Liver (tissue), 9 donors: Measurements from ENCODE around the gene NKX1-2. TPM values are rescaled to one million over a fixed set of nuclear protein-coding genes. Genes with fewer than 3 reads are reported as not detected.

Experiments
- DNase-seq: peaks from one replicate; pipeline ENCODE4 v3.0.0-alpha.2; 2017; ENCODE audit warnings: low spot score
- H3K27ac ChIP-seq, 2 donors: one replicate each; pipeline ENCODE4 v1.7.0; 2013; ENCODE audit warnings: inconsistent platforms in 2 of 2, low read length in 2 of 2, control low read depth in 1 of 2, low read depth in 1 of 2, mild to moderate bottlenecking in 1 of 2
- H3K27me3 ChIP-seq, 4 donors: one replicate each; pipeline versions ENCODE4 v1.6.1 to v1.7.0; 2013; ENCODE audit warnings: low read length in 3 of 4, inconsistent platforms in 1 of 4, mild to moderate bottlenecking in 1 of 4, moderate library complexity in 1 of 4; ENCODE audit not compliant: control insufficient read depth in 4 of 4, insufficient read depth in 4 of 4
- H3K36me3 ChIP-seq, 4 donors: one replicate each; pipeline versions ENCODE4 v1.6.1 to v1.7.0; 2013; ENCODE audit warnings: low read length in 3 of 4, mild to moderate bottlenecking in 3 of 4, low read depth in 1 of 4, moderate library complexity in 1 of 4; ENCODE audit not compliant: control insufficient read depth in 4 of 4, insufficient read depth in 3 of 4
- H3K4me1 ChIP-seq, 4 donors: one replicate each; pipeline versions ENCODE4 v1.6.1 to v1.7.0; 2013; ENCODE audit warnings: low read length in 3 of 4, mild to moderate bottlenecking in 3 of 4, moderate library complexity in 1 of 4; ENCODE audit not compliant: control insufficient read depth in 4 of 4, insufficient read depth in 4 of 4
- H3K4me3 ChIP-seq, 3 donors: one replicate each; pipeline versions ENCODE4 v1.6.1 to v1.7.0; 2013; ENCODE audit warnings: low read length in 3 of 3, control low read depth in 1 of 3, low read depth in 1 of 3, mild to moderate bottlenecking in 1 of 3
- H3K9ac ChIP-seq, 2 donors: one replicate each; pipeline ENCODE4 v1.7.0; 2013; ENCODE audit warnings: low read length in 2 of 2, mild to moderate bottlenecking in 2 of 2, moderate library complexity in 2 of 2, control low read depth in 1 of 2, low read depth in 1 of 2
- H3K9me3 ChIP-seq, 4 donors: one replicate each; pipeline versions ENCODE4 v1.6.1 to v1.7.0; 2013; ENCODE audit warnings: low read length in 3 of 4; ENCODE audit not compliant: control insufficient read depth in 4 of 4
- EGR1 ChIP-seq, 2 donors: IDR thresholded peaks; 2 replicates each; pipeline ENCODE4 v1.6.1; 2016 to 2018; ENCODE audit warnings: antibody characterized with exemption in 2 of 2, low read depth in 2 of 2
- FOXA1 ChIP-seq: IDR thresholded peaks from 2 replicates; pipeline ENCODE4 v1.6.1; 2016; ENCODE audit warnings: antibody characterized with exemption
- FOXA2 ChIP-seq: IDR thresholded peaks from 2 replicates; pipeline ENCODE4 v1.6.1; 2016; ENCODE audit warnings: antibody characterized with exemption
- GABPA ChIP-seq, 2 donors: IDR thresholded peaks in 1 of 2; conservative IDR thresholded peaks in 1 of 2; 2 replicates each; pipeline ENCODE4 v1.6.1; 2016; ENCODE audit warnings: antibody characterized with exemption in 2 of 2, mild to moderate bottlenecking in 1 of 2, moderate library complexity in 1 of 2
- HNF4A ChIP-seq, 2 donors: conservative IDR thresholded peaks; 2 replicates each; pipeline ENCODE4 v1.6.1; 2016; ENCODE audit warnings: antibody characterized with exemption in 2 of 2, mild to moderate bottlenecking in 2 of 2
- HNF4G ChIP-seq: IDR thresholded peaks from 2 replicates; pipeline ENCODE4 v1.6.1; 2016; ENCODE audit warnings: antibody characterized with exemption
- JUND ChIP-seq, 2 donors: IDR thresholded peaks; 2 replicates each; pipeline ENCODE4 v1.6.1; 2016; ENCODE audit warnings: antibody characterized with exemption in 2 of 2
- NR2F2 ChIP-seq: IDR thresholded peaks from 2 replicates; pipeline ENCODE4 v1.6.1; 2016; ENCODE audit warnings: antibody characterized with exemption
- RAD21 ChIP-seq, 2 donors: IDR thresholded peaks; 2 replicates each; pipeline ENCODE4 v1.6.1; 2016; ENCODE audit warnings: antibody characterized with exemption in 2 of 2, mild to moderate bottlenecking in 2 of 2
- REST ChIP-seq: IDR thresholded peaks from 2 replicates; pipeline ENCODE4 v1.6.1; 2016; ENCODE audit warnings: antibody characterized with exemption, mild to moderate bottlenecking
- RXRA ChIP-seq, 2 donors: IDR thresholded peaks; 2 replicates each; pipeline ENCODE4 v1.6.1; 2017 to 2018; ENCODE audit warnings: antibody characterized with exemption in 2 of 2, mild to moderate bottlenecking in 1 of 2
- SP1 ChIP-seq: IDR thresholded peaks from 2 replicates; pipeline ENCODE4 v1.6.1; 2018; ENCODE audit warnings: antibody characterized with exemption, mild to moderate bottlenecking
- TAF1 ChIP-seq: conservative IDR thresholded peaks from 2 replicates; pipeline ENCODE4 v1.6.1; 2016; ENCODE audit warnings: antibody characterized with exemption, mild to moderate bottlenecking
- YY1 ChIP-seq: IDR thresholded peaks from 2 replicates; pipeline ENCODE4 v1.6.1; 2016; ENCODE audit warnings: antibody characterized with exemption, mild to moderate bottlenecking
- WGBS: extraction: QIAGEN DNeasy Blood & Tissue Kit; methylation state at CpG from one replicate; pipeline ENCODE4 v1.1.7; 2013; 5-methylcytosine and 5-hydroxymethylcytosine counted together
- polyA plus RNA-seq, 2 donors: library from polyadenylated mRNA; stranded (reverse) in 1 of 2; unstranded in 1 of 2; fragments of 200-250 nt in 1 of 2; fragments of >200 nt in 1 of 2; fragmentation: Nextera tagmentation in 1 of 2; extraction: Ambion mirVana in 1 of 2; gene quantifications; one replicate each; pipeline versions ENCODE4 v1.2.1 to v1.2.3, GENCODE V29; 2013 to 2015
- total RNA-seq, 2 donors: library from RNA; depleted of rRNA; stranded (reverse); fragments of >200 nt; gene quantifications; one replicate each; pipeline ENCODE4 v1.2.3, GENCODE V29; 2014
- TF ChIP-seq, protein P1 (sequence below): IDR thresholded peaks from 2 replicates; pipeline ENCODE4 v1.6.1; 2016; ENCODE audit warnings: antibody characterized with exemption
- TF ChIP-seq, protein P2 (sequence below): IDR thresholded peaks from 2 replicates; pipeline ENCODE4 v1.6.1; 2016; ENCODE audit warnings: antibody characterized with exemption
- TF ChIP-seq, protein P3 (sequence below): fragments of 150-350 bp; IDR thresholded peaks from 2 replicates; pipeline ENCODE4 v1.5.1; 2017; ENCODE audit warnings: improper control_type of control experiment, low read depth, low read length; ENCODE audit not compliant: missing input control
- TF ChIP-seq, protein P4 (sequence below): IDR thresholded peaks from 2 replicates; pipeline ENCODE4 v1.6.1; 2016; ENCODE audit warnings: antibody characterized with exemption
- donor health status: healthy.
- donor health status: healthy.
- donor health status: healthy.
- donor health status: healthy.
- donor health status: healthy.

The NKX1-2 gene
- total and polyA plus RNA-seq, 4 donors = not detected

GRCh38 chr10:124464028-124464965, 14.5 kb upstream of the NKX1-2 start:
- no peak for DNase-seq
- peak; percentile 23 to 50 for TF ChIP-seq HNF4A (conservative IDR thresholded peaks at IDR 0.05)
- no peak for TF ChIP-seq RAD21 (IDR thresholded peaks at IDR 0.05)
- TF ChIP-seq, protein P1, sequence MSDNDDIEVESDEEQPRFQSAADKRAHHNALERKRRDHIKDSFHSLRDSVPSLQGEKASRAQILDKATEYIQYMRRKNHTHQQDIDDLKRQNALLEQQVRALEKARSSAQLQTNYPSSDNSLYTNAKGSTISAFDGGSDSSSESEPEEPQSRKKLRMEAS = no peak
- peak in 1 of 2 donors; percentile 13 for TF ChIP-seq RXRA (IDR thresholded peaks at IDR 0.05)
- TF ChIP-seq, protein P2, sequence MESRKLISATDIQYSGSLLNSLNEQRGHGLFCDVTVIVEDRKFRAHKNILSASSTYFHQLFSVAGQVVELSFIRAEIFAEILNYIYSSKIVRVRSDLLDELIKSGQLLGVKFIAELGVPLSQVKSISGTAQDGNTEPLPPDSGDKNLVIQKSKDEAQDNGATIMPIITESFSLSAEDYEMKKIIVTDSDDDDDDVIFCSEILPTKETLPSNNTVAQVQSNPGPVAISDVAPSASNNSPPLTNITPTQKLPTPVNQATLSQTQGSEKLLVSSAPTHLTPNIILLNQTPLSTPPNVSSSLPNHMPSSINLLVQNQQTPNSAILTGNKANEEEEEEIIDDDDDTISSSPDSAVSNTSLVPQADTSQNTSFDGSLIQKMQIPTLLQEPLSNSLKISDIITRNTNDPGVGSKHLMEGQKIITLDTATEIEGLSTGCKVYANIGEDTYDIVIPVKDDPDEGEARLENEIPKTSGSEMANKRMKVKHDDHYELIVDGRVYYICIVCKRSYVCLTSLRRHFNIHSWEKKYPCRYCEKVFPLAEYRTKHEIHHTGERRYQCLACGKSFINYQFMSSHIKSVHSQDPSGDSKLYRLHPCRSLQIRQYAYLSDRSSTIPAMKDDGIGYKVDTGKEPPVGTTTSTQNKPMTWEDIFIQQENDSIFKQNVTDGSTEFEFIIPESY = no peak
- no peaks in the 10 kb centered on the region for H3K9me3 ChIP-seq
- H3K36me3 ChIP-seq = no peaks in the 10 kb centered on the region
- no peaks in the 10 kb centered on the region for H3K27me3 ChIP-seq
- WGBS = 60% methylated on average over 9 of the region's 9 CpGs
- H3K27ac ChIP-seq = no peak overlapping the region
- peaks cover 20 to 61% (median 50%) of the 10 kb centered on the region in 4 donors for H3K4me1 ChIP-seq
- no peak overlapping the region for H3K9ac ChIP-seq
- H3K4me3 ChIP-seq = no peak overlapping the region

GRCh38 chr10:124462348-124462695, 12.5 kb upstream of the NKX1-2 start:
- TF ChIP-seq REST (no peak), JUND (IDR thresholded peaks at IDR 0.05) (no peak), TAF1 (no peak), HNF4A (conservative IDR thresholded peaks at IDR 0.05) (no peak), NR2F2 (no peak), HNF4G (no peak), RXRA (IDR thresholded peaks at IDR 0.05) (no peak), FOXA2 (no peak), FOXA1 (no peak), GABPA (IDR thresholded peaks at IDR 0.05 in 1 of 2, conservative IDR thresholded peaks at IDR 0.05 in 1 of 2) (no peak), EGR1 (IDR thresholded peaks at IDR 0.05; ENCODE audit: low read depth in 2 of 2) (no peak), SP1 (no peak), RAD21 (IDR thresholded peaks at IDR 0.05) (no peak), YY1 (no peak)
- TF ChIP-seq, protein P2 = no peak
- TF ChIP-seq, protein P3, sequence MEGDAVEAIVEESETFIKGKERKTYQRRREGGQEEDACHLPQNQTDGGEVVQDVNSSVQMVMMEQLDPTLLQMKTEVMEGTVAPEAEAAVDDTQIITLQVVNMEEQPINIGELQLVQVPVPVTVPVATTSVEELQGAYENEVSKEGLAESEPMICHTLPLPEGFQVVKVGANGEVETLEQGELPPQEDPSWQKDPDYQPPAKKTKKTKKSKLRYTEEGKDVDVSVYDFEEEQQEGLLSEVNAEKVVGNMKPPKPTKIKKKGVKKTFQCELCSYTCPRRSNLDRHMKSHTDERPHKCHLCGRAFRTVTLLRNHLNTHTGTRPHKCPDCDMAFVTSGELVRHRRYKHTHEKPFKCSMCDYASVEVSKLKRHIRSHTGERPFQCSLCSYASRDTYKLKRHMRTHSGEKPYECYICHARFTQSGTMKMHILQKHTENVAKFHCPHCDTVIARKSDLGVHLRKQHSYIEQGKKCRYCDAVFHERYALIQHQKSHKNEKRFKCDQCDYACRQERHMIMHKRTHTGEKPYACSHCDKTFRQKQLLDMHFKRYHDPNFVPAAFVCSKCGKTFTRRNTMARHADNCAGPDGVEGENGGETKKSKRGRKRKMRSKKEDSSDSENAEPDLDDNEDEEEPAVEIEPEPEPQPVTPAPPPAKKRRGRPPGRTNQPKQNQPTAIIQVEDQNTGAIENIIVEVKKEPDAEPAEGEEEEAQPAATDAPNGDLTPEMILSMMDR = no peak
- TF ChIP-seq, protein P4, sequence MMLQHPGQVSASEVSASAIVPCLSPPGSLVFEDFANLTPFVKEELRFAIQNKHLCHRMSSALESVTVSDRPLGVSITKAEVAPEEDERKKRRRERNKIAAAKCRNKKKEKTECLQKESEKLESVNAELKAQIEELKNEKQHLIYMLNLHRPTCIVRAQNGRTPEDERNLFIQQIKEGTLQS = no peak
- TF ChIP-seq, protein P1 = no peak
- no peak overlapping the region for H3K9ac ChIP-seq
- peaks cover 8 to 41% (median 30%) of the 10 kb centered on the region in 4 donors for H3K4me1 ChIP-seq
- DNase-seq = no peak
- H3K9me3 ChIP-seq = no peaks in the 10 kb centered on the region
- no peaks in the 10 kb centered on the region for H3K36me3 ChIP-seq
- H3K27ac ChIP-seq = peak overlapping the region in 1 of 2 donors; percentile 90
- H3K27me3 ChIP-seq = no peaks in the 10 kb centered on the region
- 80% methylated on average over 8 of the region's 8 CpGs for WGBS
- peak overlapping the region; percentile 64 to 94 (median 80) for H3K4me3 ChIP-seq
